K562 (cell line): Measurements from ENCODE around the gene TSTD2. TPM values are rescaled to one million over a fixed set of nuclear protein-coding genes. Genes with fewer than 3 reads are reported as not detected.

Experiments used
- ATAC-seq: fragments of 200-7000 bp; cut with Tn5 transposase; 3 replicates; pipeline ENCODE4 v1.9.1; 2020; ENCODE audit warnings: moderate library complexity
- BruUV-seq: library from RNA; stranded (reverse); fragments of 400-500 nt; replicated peaks from 2 replicates; lab custom pipeline; 2021; lab: Mats Ljungman, UMichigan
- CTCF ChIA-PET: fragments of 300-600 bp; formaldehyde crosslinking; extraction: SDS; loops from one replicate; lab custom pipeline; 2021; ENCODE audit warnings: low intra/inter-chr PET ratio; lab: Yijun Ruan, JAX
- POLR2A ChIA-PET: fragments of 300-600, 350-650 bp; sonication (Branson Sonifier 250); formaldehyde crosslinking; extraction: SDS; loops from one replicate; lab custom pipeline; 2021; ENCODE audit warnings: antibody characterized with exemption, inconsistent platforms; lab: Yijun Ruan, JAX
- DNase-seq, 4 experiments: peaks; one replicate each; pipeline versions ENCODE4 v3.0.0 to v3.0.0-alpha.2; 2011 to 2018; ENCODE audit warnings: low spot score in 3 of 4, mixed read lengths in 3 of 4; ENCODE audit errors: extremely low read depth in 1 of 4
- FAIRE-seq: peaks from 2 replicates; lab custom pipeline; 2011; peaks lifted over from hg19 to GRCh38; lab: Jason Lieb, UNC
- H2AFZ ChIP-seq: 2 replicates; pipeline ENCODE4 v1.6.0; 2011; ENCODE audit warnings: low read depth, low read length, control low read depth, inconsistent platforms
- H3K27ac ChIP-seq: fragments of 200-600 bp; 3 replicates; pipeline ENCODE4 v1.8.0; 2011; ENCODE audit warnings: low read depth, mild to moderate bottlenecking, control low read depth, inconsistent platforms, low read length, moderate library complexity, mixed read lengths; ENCODE audit errors: extremely low read depth
- H3K27me3 ChIP-seq, 2 experiments: fragments of 300-600 bp in 1 of 2; 2 replicates in 1 of 2; 3 replicates in 1 of 2; pipeline versions ENCODE4 v1.6.0 to v1.8.0; 2011; ENCODE audit warnings: inconsistent platforms in 2 of 2, low read length in 2 of 2, mild to moderate bottlenecking in 1 of 2, mixed read lengths in 1 of 2, moderate library complexity in 1 of 2; ENCODE audit not compliant: control insufficient read depth in 2 of 2, insufficient read depth in 2 of 2
- H3K36me3 ChIP-seq: fragments of 300-600 bp; 3 replicates; pipeline ENCODE4 v1.8.0; 2011; ENCODE audit warnings: mild to moderate bottlenecking, low read length, inconsistent platforms; ENCODE audit not compliant: control insufficient read depth, insufficient read depth
- H3K4me1 ChIP-seq, 2 experiments: fragments of 200-600 bp in 1 of 2; replicated peaks in 1 of 2; 2 replicates in 1 of 2; 3 replicates in 1 of 2; pipeline versions ENCODE4 v1.5.1 to v1.8.0; 2011; ENCODE audit warnings: inconsistent platforms in 2 of 2, low read length in 2 of 2, mild to moderate bottlenecking in 1 of 2, mixed read lengths in 1 of 2, moderate library complexity in 1 of 2; ENCODE audit not compliant: control insufficient read depth in 2 of 2, insufficient read depth in 2 of 2
- H3K4me2 ChIP-seq: 2 replicates; pipeline ENCODE4 v1.6.1; 2011; ENCODE audit warnings: low read length, control low read depth, inconsistent platforms, mixed read lengths; ENCODE audit not compliant: insufficient read depth
- H3K4me3 ChIP-seq: fragments of 200-600 bp; sonication (generic), shearing (Covaris generic); 2 replicates; pipeline ENCODE4 v1.5.1; 2016; ENCODE audit warnings: control low read depth, inconsistent platforms
- H3K79me2 ChIP-seq: fragments of 200-600 bp; 3 replicates; pipeline ENCODE4 v1.8.0; 2011; ENCODE audit warnings: low read length, inconsistent platforms; ENCODE audit not compliant: control insufficient read depth, insufficient read depth
- H3K9ac ChIP-seq, 2 experiments: 2 replicates each; pipeline versions ENCODE4 v1.6.0 to v1.6.1; 2011; ENCODE audit warnings: low read depth in 2 of 2, low read length in 2 of 2, control low read depth in 1 of 2, inconsistent platforms in 1 of 2, mild to moderate bottlenecking in 1 of 2, mixed read lengths in 1 of 2; ENCODE audit not compliant: insufficient read depth in 1 of 2
- H3K9me1 ChIP-seq: one replicate; pipeline ENCODE4 v1.6.0; 2011; ENCODE audit warnings: inconsistent platforms, mild to moderate bottlenecking, low read length, moderate library complexity; ENCODE audit not compliant: control insufficient read depth, insufficient read depth
- H3K9me3 ChIP-seq: replicated peaks from 2 replicates; pipeline ENCODE4 v1.5.1; 2011; ENCODE audit warnings: low read depth, low read length, inconsistent platforms; ENCODE audit not compliant: control insufficient read depth, insufficient read depth
- H4K20me1 ChIP-seq: replicated peaks from 2 replicates; pipeline ENCODE4 v1.6.1; 2011; ENCODE audit warnings: low read length, inconsistent platforms, mixed read lengths; ENCODE audit not compliant: control insufficient read depth, insufficient read depth
- HDAC6 ChIP-seq: IDR thresholded peaks from 2 replicates; pipeline ENCODE4 v1.6.1; 2012; ENCODE audit warnings: low read depth, mild to moderate bottlenecking, control low read depth, inconsistent platforms, low read length, moderate library complexity
- JUND ChIP-seq, 2 experiments: IDR thresholded peaks; 2 replicates in 1 of 2; 3 replicates in 1 of 2; pipeline ENCODE4 v1.6.1; 2011; ENCODE audit warnings: borderline replicate concordance in 2 of 2, low read depth in 2 of 2, low read length in 2 of 2, improper control_type of control experiment in 1 of 2, missing biosample characterization in 1 of 2, missing genetic modification characterization in 1 of 2, missing genetic modification reagents in 1 of 2
- STAG1 ChIP-seq: sonication (generic); formaldehyde crosslinking; IDR thresholded peaks from 2 replicates; pipeline ENCODE4 v1.5.0; 2020; ENCODE audit warnings: missing genetic modification reagents, borderline replicate concordance
- ZNF140 ChIP-seq: fragments of 250-450 bp; sonication (Bioruptor Pico); IDR thresholded peaks from 2 replicates; pipeline ENCODE4 v1.8.0; 2021; ENCODE audit warnings: moderate library complexity, mild to moderate bottlenecking, inconsistent platforms
- ZNF384 ChIP-seq: IDR thresholded peaks from 2 replicates; pipeline ENCODE4 v1.6.1; 2012; ENCODE audit warnings: low read depth, low read length, improper control_type of control experiment
- WGBS: fragments of 100-300 bp; shearing (Covaris generic); methylation state at CpG from one replicate; pipeline ENCODE4 v1.1.6; 2016; ENCODE audit warnings: low coverage, mixed read lengths; ENCODE audit not compliant: insufficient coverage; ENCODE audit errors: missing lambda C conversion rate; 5-methylcytosine and 5-hydroxymethylcytosine counted together
- in situ Hi-C: fragments of 300-500 bp; cut with MboI; formaldehyde crosslinking; loops from 4 replicates; pipeline ENCODE4 v1.15.0; 2018; ENCODE audit warnings: inconsistent platforms, mixed read lengths
- intact Hi-C: fragments of 100-400 bp; cut with micrococcal nuclease; formaldehyde crosslinking; loops from 2 replicates; pipeline ENCODE4 v1.14.2; 2022
- polyA plus RNA-seq, 8 experiments: library from polyadenylated mRNA; depleted of rRNA in 4 of 8; stranded (reverse) in 5 of 8; unstranded in 3 of 8; fragments of >200 nt; fragmentation: Nextera tagmentation in 2 of 8; fragmentation: Illumina TruSeq in 1 of 8; extraction: Ambion mirVana in 2 of 8; extraction: Trizol in 1 of 8; gene quantifications; 2 replicates each; pipeline versions ENCODE4 v1.2.1 to v1.2.3, GENCODE V29; 2011 to 2014; ENCODE audit warnings: inconsistent platforms in 1 of 8, missing spikeins in 1 of 8
- total RNA-seq, 7 experiments: library from RNA; depleted of rRNA in 6 of 7; stranded (reverse); fragments of >200 nt in 6 of 7; fragmentation: Illumina TruSeq in 2 of 7; extraction: Trizol in 2 of 7; gene quantifications; 2 replicates each; pipeline versions ENCODE4 v1.2.1 to v1.2.3, GENCODE V29; 2011 to 2021; ENCODE audit warnings: low replicate concordance in 1 of 7
- TF ChIP-seq, protein P1 (sequence below), 2 experiments: fragments of 450-650 bp; IDR thresholded peaks; 2 replicates each; pipeline ENCODE4 v1.6.1; 2016; ENCODE audit warnings: mild to moderate bottlenecking in 2 of 2, borderline replicate concordance in 1 of 2, low read depth in 1 of 2, moderate library complexity in 1 of 2
- TF ChIP-seq, protein P2 (sequence below): fragments of 450-650 bp; IDR thresholded peaks from 2 replicates; pipeline ENCODE4 v1.6.1; 2018; ENCODE audit warnings: mild to moderate bottlenecking, low read depth; ENCODE audit not compliant: partially characterized antibody

The TSTD2 gene
- total and polyA plus RNA-seq, 9 of the 15 experiments (the other 6 are each of a cell fraction or from before 2014, with no cell fraction given) = 10.1 to 36.7 (median 19.0) TPM

DNA sequence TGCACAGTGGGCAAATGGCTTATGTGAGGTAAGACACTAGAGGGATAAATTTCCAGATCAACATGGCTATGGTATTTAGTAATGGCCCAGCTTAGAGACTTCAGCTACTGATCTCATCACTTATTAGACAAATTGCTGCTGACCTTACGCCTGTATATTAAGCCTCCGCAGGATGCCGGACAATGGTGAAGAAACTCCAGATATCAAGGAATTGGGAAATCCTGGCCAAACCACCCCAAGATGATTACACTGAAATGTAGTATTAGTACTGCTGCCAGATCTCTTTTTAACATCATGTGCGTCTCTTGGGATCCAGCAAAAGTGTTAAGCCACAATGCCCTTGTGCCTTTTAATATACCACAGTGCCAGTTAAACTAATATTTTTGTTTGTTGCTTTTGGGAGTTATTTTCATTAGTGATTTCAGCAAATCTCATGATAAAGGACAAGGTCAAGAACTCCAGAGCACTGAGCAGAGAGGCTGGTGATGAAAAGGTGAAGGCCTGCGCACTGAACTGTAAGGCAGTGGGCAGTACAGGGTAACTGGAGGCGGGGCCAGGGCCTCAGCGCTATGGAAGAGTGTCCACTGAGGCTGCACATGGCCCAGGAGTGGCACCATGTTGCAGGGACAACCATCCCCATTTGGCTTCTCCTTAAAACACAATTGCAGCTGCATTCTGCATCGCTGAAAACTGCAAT is 32.5 kb downstream of the TSTD2 start:
- Histone ChIP-seq H3K4me3 (no peak overlapping the region), H3K36me3 (peaks cover 80% of the 10 kb centered on the region), H3K79me2 (no peaks in the 10 kb centered on the region), H3K9me3 (no peaks in the 10 kb centered on the region), H3K27ac (no peak overlapping the region), H3K9ac (no peak overlapping the region), H2AFZ (no peak overlapping the region), H3K4me2 (no peak overlapping the region), H3K4me1 (peaks cover 0 to 6% of the 10 kb centered on the region in 2 experiments; a peak in 3 of 5 replicates), H3K9me1 (peaks cover 3% of the 10 kb centered on the region), H3K27me3 (no peaks in the 10 kb centered on the region), H4K20me1 (no peaks in the 10 kb centered on the region)
- TSS peak; percentile 29 for BruUV-seq
- ATAC-seq = no peak
- 88% methylated on average over 8 of the region's 8 CpGs for WGBS
- ChIA-PET CTCF (no interaction called here), POLR2A (interaction anchor here (1.0 to 1.5 kb wide), 3 partner anchors 9 to 137 kb away, joined by 3 to 5 read pairs (median 4); no protein-coding TSS in a partner anchor)
- no peak for FAIRE-seq
- DNase-seq = no peak
- in situ Hi-C loops = loop anchor here (5.0 to 10.0 kb wide), 2 partner anchors 133 to 746 kb away; partner anchors contain the start of gene ZNF782
- intact Hi-C loops = no loop called here
- TF ChIP-seq STAG1 (no peak), JUND (IDR thresholded peaks at IDR 0.05; ENCODE audit: borderline replicate concordance, low read depth, low read length) (no peak), JUND (tag; IDR thresholded peaks at IDR 0.05; ENCODE audit: borderline replicate concordance, low read depth, low read length) (no peak), ZNF140 (CRISPR knock-in tag) (no peak), HDAC6 (no peak), ZNF384 (no peak)
- TF ChIP-seq, protein P1, sequence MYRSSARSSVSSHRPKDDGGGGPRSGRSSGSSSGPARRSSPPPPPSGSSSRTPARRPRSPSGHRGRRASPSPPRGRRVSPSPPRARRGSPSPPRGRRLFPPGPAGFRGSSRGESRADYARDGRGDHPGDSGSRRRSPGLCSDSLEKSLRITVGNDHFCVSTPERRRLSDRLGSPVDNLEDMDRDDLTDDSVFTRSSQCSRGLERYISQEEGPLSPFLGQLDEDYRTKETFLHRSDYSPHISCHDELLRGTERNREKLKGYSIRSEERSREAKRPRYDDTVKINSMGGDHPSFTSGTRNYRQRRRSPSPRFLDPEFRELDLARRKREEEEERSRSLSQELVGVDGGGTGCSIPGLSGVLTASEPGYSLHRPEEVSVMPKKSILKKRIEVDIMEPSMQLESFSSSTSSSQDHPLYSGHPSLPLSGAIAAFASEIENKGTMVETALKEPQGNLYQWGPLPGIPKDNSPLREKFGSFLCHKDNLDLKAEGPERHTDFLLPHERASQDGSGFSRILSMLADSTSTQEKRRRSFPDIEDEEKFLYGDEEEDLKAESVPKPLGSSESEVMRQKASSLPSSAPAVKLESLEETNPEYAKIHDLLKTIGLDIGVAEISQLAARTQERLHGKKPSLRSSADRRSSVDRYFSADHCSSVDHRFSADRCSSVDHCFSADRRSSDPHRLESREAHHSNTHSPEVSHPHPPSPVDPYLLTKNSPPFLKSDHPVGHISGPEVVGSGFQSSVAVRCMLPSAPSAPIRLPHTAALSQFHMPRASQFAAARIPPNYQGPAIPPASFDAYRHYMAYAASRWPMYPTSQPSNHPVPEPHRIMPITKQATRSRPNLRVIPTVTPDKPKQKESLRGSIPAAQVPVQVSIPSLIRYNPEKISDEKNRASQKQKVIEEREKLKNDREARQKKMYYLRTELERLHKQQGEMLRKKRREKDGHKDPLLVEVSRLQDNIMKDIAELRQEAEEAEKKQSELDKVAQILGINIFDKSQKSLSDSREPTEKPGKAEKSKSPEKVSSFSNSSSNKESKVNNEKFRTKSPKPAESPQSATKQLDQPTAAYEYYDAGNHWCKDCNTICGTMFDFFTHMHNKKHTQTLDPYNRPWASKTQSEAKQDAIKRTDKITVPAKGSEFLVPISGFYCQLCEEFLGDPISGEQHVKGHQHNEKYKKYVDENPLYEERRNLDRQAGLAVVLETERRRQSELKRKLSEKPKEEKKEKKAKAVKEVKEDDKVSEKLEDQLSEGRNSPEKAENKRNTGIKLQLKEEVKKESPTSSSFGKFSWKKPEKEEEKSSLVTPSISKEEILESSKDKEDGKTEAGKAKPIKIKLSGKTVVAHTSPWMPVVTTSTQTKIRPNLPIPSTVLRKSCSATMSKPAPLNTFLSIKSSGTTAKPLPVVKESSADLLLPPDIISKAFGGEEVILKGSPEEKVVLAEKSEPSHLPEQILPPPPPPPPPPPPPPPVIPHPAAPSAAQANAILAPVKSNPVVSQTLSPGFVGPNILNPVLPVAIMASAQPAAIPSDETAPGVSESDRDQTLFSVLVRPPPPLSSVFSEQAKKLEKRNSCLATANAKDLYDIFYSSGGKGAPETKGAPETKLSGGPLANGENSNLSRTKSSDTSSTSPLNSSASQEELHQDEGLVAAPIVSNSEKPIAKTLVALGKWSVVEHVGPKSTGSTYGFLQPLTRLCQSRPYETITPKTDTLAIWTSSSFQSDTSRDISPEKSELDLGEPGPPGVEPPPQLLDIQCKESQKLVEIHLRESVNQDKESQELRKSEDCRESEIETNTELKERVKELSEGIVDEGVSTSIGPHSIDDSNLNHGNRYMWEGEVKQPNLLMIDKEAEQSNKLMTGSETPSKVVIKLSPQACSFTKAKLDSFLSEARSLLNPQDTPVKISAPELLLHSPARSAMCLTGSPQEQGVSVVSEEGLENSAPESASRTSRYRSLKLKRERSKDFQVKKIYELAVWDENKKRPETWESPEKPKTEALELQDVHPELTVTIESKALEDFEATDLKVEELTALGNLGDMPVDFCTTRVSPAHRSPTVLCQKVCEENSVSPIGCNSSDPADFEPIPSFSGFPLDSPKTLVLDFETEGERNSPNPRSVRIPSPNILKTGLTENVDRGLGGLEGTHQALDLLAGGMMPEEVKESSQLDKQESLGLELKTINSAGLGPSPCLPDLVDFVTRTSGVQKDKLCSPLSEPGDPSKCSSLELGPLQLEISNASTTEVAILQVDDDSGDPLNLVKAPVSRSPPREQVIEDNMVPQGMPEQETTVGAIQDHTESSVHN (IDR thresholded peaks at IDR 0.05; ENCODE audit: borderline replicate concordance in 1 of 2, low read depth in 1 of 2) = no peak
- TF ChIP-seq, protein P2, sequence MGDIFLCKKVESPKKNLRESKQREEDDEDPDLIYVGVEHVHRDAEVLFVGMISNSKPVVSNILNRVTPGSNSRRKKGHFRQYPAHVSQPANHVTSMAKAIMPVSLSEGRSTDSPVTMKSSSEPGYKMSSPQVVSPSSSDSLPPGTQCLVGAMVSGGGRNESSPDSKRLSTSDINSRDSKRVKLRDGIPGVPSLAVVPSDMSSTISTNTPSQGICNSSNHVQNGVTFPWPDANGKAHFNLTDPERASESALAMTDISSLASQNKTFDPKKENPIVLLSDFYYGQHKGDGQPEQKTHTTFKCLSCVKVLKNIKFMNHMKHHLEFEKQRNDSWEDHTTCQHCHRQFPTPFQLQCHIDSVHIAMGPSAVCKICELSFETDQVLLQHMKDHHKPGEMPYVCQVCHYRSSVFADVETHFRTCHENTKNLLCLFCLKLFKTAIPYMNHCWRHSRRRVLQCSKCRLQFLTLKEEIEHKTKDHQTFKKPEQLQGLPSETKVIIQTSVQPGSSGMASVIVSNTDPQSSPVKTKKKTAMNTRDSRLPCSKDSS = no peak
